Activated naive CD8-positive, alpha-beta T cell treated with anti-CD3 and anti-CD28 coated beads, Interleukin-2, amount 10 ng/mL, durations not matched to agents 7 days and 5 days (primary cell): ENCODE results near the gene SLC12A9. TPM values are rescaled to one million over a fixed set of nuclear protein-coding genes. Genes with fewer than 3 reads are reported as not detected.
"Not testable (repeated sequence)": the region's sequence is repeated elsewhere in the genome, so short reads cannot be mapped to it uniquely, and the experiment has no call there.

Source experiments
- ATAC-seq: fragments of 150-1000 bp; cut with Tn5 transposase; one replicate; pipeline ENCODE4 v1.10.0; 2021; ENCODE audit warnings: low read depth, moderate library complexity
- POLR2A ChIA-PET: fragments of 350-600 bp; sonication (Branson Sonifier 250); formaldehyde crosslinking; loops from one replicate; lab custom pipeline; 2021; ENCODE audit warnings: antibody characterized with exemption; lab: Charles Lee
- DNase-seq: peaks from one replicate; pipeline ENCODE4 v3.0.0; 2021
- H3K27ac Mint-ChIP-seq: one replicate; pipeline ENCODE4 v1.8.0; 2022; ENCODE audit warnings: mild to moderate bottlenecking, mixed read lengths
- H3K27me3 Mint-ChIP-seq: one replicate; pipeline ENCODE4 v1.8.0; 2022; ENCODE audit warnings: mild to moderate bottlenecking, moderate library complexity, mixed read lengths
- H3K36me3 Mint-ChIP-seq: one replicate; pipeline ENCODE4 v1.8.0; 2021; ENCODE audit warnings: mild to moderate bottlenecking, mixed read lengths
- H3K4me1 Mint-ChIP-seq: one replicate; pipeline ENCODE4 v1.8.0; 2021; ENCODE audit warnings: mixed read lengths
- H3K4me3 Mint-ChIP-seq: one replicate; pipeline ENCODE4 v1.8.0; 2022; ENCODE audit warnings: mild to moderate bottlenecking, moderate library complexity, mixed read lengths
- H3K9me3 Mint-ChIP-seq: one replicate; pipeline ENCODE4 v1.8.0; 2021; ENCODE audit warnings: mixed read lengths
- total RNA-seq, 2 experiments: library from RNA; stranded (reverse); gene quantifications; one replicate each; pipeline ENCODE4 v1.2.3, GENCODE V29; 2021

Gene SLC12A9
- total RNA-seq, 2 experiments from 2014 or later: 39.0 to 41.2 TPM

- peaks cover 1% of the 10 kb centered on the region for H3K36me3 Mint-ChIP-seq
- ATAC-seq: no peak
- peaks cover 26% of the 10 kb centered on the region for H3K27me3 Mint-ChIP-seq
- H3K9me3 Mint-ChIP-seq: no peaks in the 10 kb centered on the region
- H3K4me3 Mint-ChIP-seq: no peak overlapping the region
- H3K27ac Mint-ChIP-seq: no peak overlapping the region
- DNase-seq: no peak
- peaks cover 15% of the 10 kb centered on the region for H3K4me1 Mint-ChIP-seq
- POLR2A ChIA-PET: no interaction called here
Measured at GRCh38 chr7:100832281-100832633, 20.3 kb upstream of the SLC12A9 start.

DNA sequence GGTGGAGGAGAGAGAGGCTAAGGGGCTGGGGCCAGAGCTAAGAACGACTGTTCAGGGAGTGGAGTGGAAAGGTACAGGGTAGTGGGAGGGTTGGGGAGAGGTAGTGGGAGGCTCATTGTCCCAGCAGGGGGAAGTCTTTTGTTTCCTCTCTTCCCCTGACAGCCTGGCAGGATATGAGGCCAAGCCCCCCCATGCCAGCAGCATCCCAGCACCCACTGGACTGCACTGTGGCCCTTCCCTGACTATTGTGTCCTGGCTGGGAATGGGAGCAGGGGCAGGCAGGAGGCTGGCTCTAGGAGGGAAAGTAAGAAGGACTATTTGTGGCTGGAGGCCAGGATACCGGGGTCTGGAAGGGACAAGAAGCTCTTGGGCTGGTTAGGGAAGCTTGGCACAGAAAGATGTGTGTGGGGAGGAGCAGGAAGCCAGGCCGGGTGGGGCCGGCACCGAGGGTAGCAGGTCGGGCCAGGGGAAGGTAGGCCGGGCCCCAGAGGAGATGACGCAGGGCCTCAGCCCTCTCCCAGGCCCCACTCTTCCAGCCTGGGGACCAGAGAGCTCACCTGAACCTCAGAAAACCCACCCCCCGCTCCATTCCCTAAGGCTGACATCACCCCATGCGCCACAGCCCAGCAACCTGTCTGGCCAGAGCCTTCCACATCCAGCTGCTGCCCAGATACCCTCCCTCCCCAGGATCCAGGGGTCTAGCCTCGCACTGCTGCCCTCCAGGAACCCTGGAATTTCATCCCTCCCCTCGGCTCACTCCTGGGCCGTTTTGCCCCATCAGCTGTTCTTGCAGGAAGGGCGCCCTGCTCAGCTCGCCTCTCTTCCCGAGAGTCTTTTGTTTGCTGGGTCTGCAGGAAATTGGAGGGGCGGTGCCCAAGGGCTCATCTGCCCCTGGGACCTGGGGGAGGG, 16.4 kb upstream of the SLC12A9 start:
- no peaks in the 10 kb centered on the region for H3K27me3 Mint-ChIP-seq
- peak overlapping the region; percentile 54 for H3K27ac Mint-ChIP-seq
- DNase-seq: no peak
- peaks cover 12% of the 10 kb centered on the region for H3K4me1 Mint-ChIP-seq
- H3K36me3 Mint-ChIP-seq: peaks cover 1% of the 10 kb centered on the region
- no peaks in the 10 kb centered on the region for H3K9me3 Mint-ChIP-seq
- POLR2A ChIA-PET: interaction anchor here (0.6 to 1.1 kb wide), 3 partner anchors 21 to 53 kb away, joined by 3 to 4 read pairs (median 3); partner anchors contain the start of genes SRRT and UFSP1
- peak overlapping the region; percentile 8 for H3K4me3 Mint-ChIP-seq
- ATAC-seq: no peak

GRCh38 chr7:100836812-100837098, 15.8 kb upstream of the SLC12A9 start:
- Mint-ChIP-seq H3K9me3 (no peaks in the 10 kb centered on the region), H3K27me3 (no peaks in the 10 kb centered on the region), H3K36me3 (peaks cover 1% of the 10 kb centered on the region), H3K27ac (peak overlapping the region; percentile 80), H3K4me1 (peaks cover 12% of the 10 kb centered on the region), H3K4me3 (peak overlapping the region; percentile 83)
- POLR2A ChIA-PET: interaction anchor here (0.6 to 1.0 kb wide), 2 partner anchors 20 to 52 kb away, joined by 3 to 4 read pairs; partner anchors contain the start of gene UFSP1
- ATAC-seq: no peak
- DNase-seq: no peak

- peak; percentile 95 for ATAC-seq
- peaks cover 12% of the 10 kb centered on the region for H3K4me1 Mint-ChIP-seq
- no peaks in the 10 kb centered on the region for H3K9me3 Mint-ChIP-seq
- POLR2A ChIA-PET: no interaction called here
- peak overlapping the region; percentile 80 for H3K27ac Mint-ChIP-seq
- H3K4me3 Mint-ChIP-seq: peak overlapping the region; percentile 83
- no peaks in the 10 kb centered on the region for H3K27me3 Mint-ChIP-seq
- H3K36me3 Mint-ChIP-seq: peaks cover 1% of the 10 kb centered on the region
- DNase-seq: peak; percentile 73
Measured at GRCh38 chr7:100837099-100837836, 15.2 kb upstream of the SLC12A9 start.

DNA sequence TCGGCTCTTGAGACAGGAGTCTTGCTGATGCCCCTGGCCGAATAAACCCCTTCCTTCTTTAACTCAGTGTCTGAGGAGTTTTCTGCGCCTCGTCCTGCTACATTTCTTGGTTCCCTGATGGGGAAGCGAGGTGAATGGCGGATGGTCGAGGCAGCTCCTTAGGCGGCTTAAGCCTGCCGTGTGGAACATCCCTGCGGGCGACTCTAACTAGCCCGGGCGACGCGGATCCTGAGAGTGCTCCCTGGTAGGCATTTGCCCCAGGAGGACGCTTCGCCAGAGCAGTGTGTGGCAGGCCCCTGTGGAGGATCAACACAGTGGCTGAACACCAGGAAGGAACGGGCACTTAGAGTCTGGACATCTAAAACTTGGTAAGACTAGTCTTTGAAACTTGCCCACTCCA, 13.2 kb upstream of the SLC12A9 start:
- DNase-seq: no peak
- ATAC-seq: no peak
- POLR2A ChIA-PET: no interaction called here
- Mint-ChIP-seq H3K36me3 (peaks cover under 1% of the 10 kb centered on the region), H3K4me1 (peaks cover 12% of the 10 kb centered on the region), H3K27me3 (no peaks in the 10 kb centered on the region), H3K4me3 (no peak overlapping the region), H3K9me3 (no peaks in the 10 kb centered on the region), H3K27ac (no peak overlapping the region)

GRCh38 chr7:100840470-100841100, 11.9 kb upstream of the SLC12A9 start:
- no peak for ATAC-seq
- DNase-seq: no peak
- POLR2A ChIA-PET: no interaction called here
- H3K27ac Mint-ChIP-seq: no peak overlapping the region
- H3K4me1 Mint-ChIP-seq: peaks cover 12% of the 10 kb centered on the region
- no peaks in the 10 kb centered on the region for H3K27me3 Mint-ChIP-seq
- H3K4me3 Mint-ChIP-seq: no peak overlapping the region
- H3K9me3 Mint-ChIP-seq: no peaks in the 10 kb centered on the region
- H3K36me3 Mint-ChIP-seq: no peaks in the 10 kb centered on the region

DNA sequence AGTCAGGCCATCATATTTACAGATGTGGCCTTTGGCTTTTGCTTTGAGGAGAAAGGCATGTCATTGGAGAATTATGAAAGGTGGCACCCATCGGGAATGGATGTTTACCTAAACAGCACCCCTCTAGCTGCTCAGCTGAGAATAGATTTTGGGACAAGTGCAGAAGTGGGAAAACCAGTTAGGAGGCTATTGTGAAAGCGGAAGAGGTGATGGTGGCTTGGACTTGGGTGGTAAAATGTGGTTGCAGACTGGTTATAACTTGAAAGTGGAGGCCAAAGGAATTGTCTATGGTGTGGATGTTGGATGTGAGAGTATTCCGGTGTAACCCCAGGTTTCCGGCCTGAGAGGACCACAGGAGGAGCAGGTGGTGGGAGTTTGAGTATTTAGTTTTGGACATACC, 5.2 kb upstream of the SLC12A9 start:
- DNase-seq (no peak), ATAC-seq (no peak)
- Mint-ChIP-seq H3K36me3 (no peaks in the 10 kb centered on the region), H3K4me1 (peaks cover 4% of the 10 kb centered on the region), H3K4me3 (no peak overlapping the region), H3K27ac (no peak overlapping the region), H3K9me3 (no peaks in the 10 kb centered on the region), H3K27me3 (no peaks in the 10 kb centered on the region)
- POLR2A ChIA-PET: no interaction called here

DNA sequence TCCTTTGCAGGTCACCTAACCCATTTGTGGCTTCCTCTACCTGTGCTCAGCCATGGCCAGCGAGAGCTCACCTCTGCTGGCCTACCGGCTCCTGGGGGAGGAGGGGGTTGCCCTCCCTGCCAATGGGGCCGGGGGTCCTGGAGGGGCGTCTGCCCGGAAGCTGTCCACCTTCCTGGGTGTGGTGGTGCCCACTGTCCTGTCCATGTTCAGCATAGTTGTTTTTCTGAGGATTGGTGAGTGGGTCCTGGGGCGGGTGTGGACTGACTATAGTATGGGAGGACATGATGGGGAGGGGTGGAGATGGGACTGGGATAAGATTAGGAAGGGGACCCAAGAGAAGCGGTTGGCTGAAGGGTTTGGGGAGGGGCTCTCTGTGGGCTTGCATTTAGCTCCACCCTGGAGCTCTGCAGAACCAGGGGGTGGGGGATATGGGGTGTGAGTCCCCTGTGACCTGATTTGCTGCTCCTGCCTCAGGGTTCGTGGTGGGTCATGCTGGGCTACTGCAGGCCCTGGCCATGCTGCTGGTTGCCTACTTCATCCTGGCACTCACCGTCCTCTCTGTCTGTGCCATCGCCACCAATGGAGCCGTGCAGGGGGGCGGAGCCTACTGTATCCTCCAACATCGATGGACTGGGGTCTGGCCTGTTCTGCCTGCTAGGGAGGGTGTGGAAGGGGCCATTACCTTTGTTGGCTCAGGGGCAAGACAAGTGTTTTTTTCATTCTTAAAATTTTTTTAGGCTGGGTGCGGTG, 1.8 kb downstream of the SLC12A9 start:
- H3K36me3 Mint-ChIP-seq: peaks cover 6% of the 10 kb centered on the region
- H3K9me3 Mint-ChIP-seq: no peaks in the 10 kb centered on the region
- POLR2A ChIA-PET: interaction anchor here (1.3 to 1.9 kb wide), 3 partner anchors 20 to 268 kb away, joined by 4 to 5 read pairs (median 5); partner anchors contain the start of genes FBXO24, LRCH4 and SRRT
- H3K27me3 Mint-ChIP-seq: no peaks in the 10 kb centered on the region
- no peak for ATAC-seq
- peak overlapping the region; percentile 94 for H3K4me3 Mint-ChIP-seq
- H3K27ac Mint-ChIP-seq: no peak overlapping the region
- DNase-seq: no peak
- peaks cover 10% of the 10 kb centered on the region for H3K4me1 Mint-ChIP-seq

DNA sequence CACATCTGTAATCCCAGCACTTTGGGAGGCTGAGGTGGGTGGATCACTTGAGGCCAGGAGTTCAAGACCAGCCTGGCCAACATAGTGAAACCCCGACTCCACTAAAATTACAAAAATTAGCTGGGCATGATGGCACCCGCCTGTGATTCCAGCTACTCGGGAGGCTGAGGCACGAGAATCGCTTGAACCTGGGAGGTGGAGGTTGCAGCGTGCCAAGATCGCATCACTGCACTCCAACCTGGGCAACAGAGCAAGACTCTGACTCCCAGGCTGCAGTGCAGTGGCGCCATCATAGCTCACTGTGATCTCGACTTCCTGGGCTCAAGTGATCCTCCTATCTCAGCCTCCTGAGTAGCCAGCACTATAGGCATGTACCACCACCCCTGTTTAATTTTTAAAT, 2.4 kb downstream of the SLC12A9 start:
- not testable (repeated sequence) for H3K9me3 Mint-ChIP-seq, DNase-seq, H3K27ac Mint-ChIP-seq, H3K4me3 Mint-ChIP-seq, H3K27me3 Mint-ChIP-seq, ATAC-seq, H3K36me3 Mint-ChIP-seq
- H3K4me1 Mint-ChIP-seq: peaks cover 10% of the 10 kb centered on the region
- POLR2A ChIA-PET: interaction anchor here (1.6 kb wide), 1 partner anchor 20 kb away, joined by 5 read pairs; the partner anchor contains the start of gene SRRT

GRCh38 chr7:100855515-100855914, 3.0 kb downstream of the SLC12A9 start:
- H3K36me3 Mint-ChIP-seq: peaks cover 10% of the 10 kb centered on the region
- no peak overlapping the region for H3K4me3 Mint-ChIP-seq
- no peak overlapping the region for H3K27ac Mint-ChIP-seq
- H3K4me1 Mint-ChIP-seq: peaks cover 10% of the 10 kb centered on the region
- ATAC-seq: no peak
- no peaks in the 10 kb centered on the region for H3K9me3 Mint-ChIP-seq
- no peak for DNase-seq
- POLR2A ChIA-PET: no interaction called here
- no peaks in the 10 kb centered on the region for H3K27me3 Mint-ChIP-seq

- DNase-seq (no peak), ATAC-seq (no peak)
- Mint-ChIP-seq H3K4me3 (no peak overlapping the region), H3K27me3 (no peaks in the 10 kb centered on the region), H3K27ac (no peak overlapping the region), H3K9me3 (no peaks in the 10 kb centered on the region), H3K4me1 (peaks cover 7% of the 10 kb centered on the region), H3K36me3 (peaks cover 10% of the 10 kb centered on the region)
- POLR2A ChIA-PET: interaction anchor here (0.7 kb wide), 1 partner anchor 20 kb away, joined by 3 read pairs; no protein-coding TSS in a partner anchor
Measured at GRCh38 chr7:100856871-100857282, 4.4 kb downstream of the SLC12A9 start.

DNA sequence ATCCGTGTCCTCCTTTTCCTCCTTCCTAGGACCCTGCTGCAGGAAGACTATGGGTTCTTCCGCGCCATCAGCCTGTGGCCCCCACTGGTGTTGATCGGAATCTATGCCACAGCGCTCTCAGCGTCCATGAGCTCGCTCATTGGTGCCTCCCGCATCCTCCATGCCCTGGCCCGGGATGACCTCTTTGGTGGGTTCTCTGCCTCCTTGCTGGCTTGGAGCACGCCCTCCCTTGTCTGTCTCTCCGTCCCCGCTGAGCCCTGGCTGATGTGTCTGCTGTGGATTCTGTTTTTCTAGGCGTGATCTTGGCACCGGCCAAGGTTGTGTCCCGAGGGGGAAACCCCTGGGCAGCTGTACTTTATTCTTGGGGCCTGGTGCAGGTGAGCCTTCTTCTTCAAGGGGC, 7.3 kb downstream of the SLC12A9 start:
- DNase-seq (no peak), ATAC-seq (no peak)
- Mint-ChIP-seq H3K27me3 (no peaks in the 10 kb centered on the region), H3K4me1 (peaks cover 3% of the 10 kb centered on the region), H3K9me3 (no peaks in the 10 kb centered on the region), H3K4me3 (no peak overlapping the region), H3K27ac (no peak overlapping the region), H3K36me3 (peaks cover 13% of the 10 kb centered on the region)
- POLR2A ChIA-PET: no interaction called here
